Pons (tissue), 1 donor: Measurements from ENCODE around the gene SLC45A1.

ENCODE experiments used
- DNase-seq: peaks from one replicate; pipeline ENCODE4 v3.0.0-alpha.2; 2016; ENCODE audit warnings: low spot score

Gene SLC45A1

GRCh38 chr1:8335246-8335645 is 17.3 kb downstream of the SLC45A1 start:
- no peak for DNase-seq

- no peak for DNase-seq
Measured at GRCh38 chr1:8337776-8338525, 20.0 kb downstream of the SLC45A1 start.

DNA sequence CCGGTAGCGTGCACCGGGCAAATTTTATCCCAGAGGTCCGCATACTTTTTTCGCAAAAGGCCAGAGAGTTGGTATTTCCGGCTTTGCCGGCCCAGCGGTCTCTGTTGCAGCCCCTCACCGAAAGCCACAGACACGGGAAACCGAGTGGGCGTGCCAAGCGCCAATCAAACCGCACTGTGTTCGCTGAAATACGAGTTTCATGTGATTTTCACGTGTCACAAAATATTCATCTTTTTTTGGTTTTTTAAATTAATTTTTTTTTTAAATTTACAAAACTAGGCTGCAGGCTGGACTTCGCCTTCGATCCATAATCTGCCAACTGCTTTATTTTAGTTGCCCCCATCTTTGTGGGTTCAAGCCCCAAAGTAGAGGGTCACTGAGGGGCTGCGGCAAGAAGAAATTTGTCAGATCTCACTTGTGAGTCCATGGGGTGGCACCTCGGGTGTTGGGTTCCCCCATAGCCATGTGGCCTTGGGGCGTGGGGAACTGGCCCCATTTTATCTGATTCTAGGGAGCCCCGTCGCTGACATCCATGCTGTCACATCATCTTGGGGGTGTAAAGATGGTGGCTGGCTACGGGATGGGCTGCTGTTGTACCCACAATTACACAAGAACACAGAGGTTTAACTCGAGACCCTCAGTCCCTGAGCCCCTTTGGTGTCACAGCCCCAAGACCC is 20.8 kb downstream of the SLC45A1 start:
- DNase-seq = no peak

DNA sequence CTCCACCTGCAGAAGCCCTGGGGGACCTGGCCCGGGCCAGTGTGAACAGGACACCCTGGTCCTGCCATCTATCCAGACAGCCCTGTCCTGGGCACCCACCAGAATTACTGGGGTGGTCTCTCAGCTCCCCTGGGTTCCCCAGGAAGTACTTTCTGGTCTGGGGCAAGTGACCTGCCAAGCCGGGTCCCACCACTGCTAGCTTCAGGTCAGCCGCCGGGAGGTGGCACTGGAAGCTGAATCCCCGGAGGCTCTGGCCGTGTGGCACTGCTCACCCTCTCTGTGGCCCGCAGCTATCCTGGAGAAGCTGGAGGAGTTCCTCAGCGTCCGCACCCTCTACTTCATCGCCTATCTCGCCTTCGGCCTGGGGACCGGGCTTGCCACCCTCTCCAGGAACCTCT is 21.3 kb downstream of the SLC45A1 start:
- no peak for DNase-seq

DNA sequence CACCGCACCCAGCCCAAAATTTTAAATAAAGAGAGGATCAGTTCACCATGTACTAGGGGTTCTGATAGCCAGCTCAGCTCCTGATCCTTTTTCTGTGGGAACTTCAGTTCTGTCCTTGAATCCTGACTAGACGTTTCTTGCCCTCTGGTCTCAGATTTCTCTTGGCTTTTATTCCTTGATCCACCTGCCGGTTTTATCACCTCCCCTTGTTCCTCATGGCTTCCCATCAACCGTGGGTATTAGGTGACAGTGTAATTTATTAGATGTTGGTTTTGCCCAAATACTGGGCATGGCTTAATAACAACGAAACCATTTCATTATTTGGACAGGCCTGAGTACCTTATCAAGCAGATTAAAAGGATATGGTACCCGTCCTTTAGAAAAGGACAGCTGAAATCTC is 22.5 kb downstream of the SLC45A1 start:
- DNase-seq = no peak

GRCh38 chr1:8342325-8342724 is 24.4 kb downstream of the SLC45A1 start:
- DNase-seq = no peak

- DNase-seq = no peak
Measured at GRCh38 chr1:8343044-8343443, 25.1 kb downstream of the SLC45A1 start.

DNA sequence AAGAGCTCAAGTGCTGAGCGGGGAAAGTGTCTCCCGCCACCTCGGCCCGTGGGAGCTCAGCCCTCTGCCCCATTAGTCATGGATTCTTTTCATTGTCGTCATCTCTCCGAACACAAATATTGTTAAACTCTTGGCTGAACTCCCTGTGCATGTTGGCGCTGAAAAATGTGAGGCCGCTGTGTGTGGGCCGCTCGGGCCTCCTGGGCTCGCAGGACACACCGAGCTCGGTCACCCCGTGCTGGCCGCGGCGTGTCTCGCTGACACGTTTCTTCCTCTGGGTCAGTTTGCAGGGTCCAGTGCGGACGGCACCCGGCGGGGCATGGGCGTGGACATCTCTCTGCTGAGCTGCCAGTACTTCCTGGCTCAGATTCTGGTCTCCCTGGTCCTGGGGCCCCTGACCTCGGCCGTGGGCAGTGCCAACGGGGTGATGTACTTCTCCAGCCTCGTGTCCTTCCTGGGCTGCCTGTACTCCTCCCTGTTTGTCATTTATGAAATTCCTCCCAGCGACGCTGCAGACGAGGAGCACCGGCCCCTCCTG is 25.6 kb downstream of the SLC45A1 start:
- DNase-seq = no peak

DNA sequence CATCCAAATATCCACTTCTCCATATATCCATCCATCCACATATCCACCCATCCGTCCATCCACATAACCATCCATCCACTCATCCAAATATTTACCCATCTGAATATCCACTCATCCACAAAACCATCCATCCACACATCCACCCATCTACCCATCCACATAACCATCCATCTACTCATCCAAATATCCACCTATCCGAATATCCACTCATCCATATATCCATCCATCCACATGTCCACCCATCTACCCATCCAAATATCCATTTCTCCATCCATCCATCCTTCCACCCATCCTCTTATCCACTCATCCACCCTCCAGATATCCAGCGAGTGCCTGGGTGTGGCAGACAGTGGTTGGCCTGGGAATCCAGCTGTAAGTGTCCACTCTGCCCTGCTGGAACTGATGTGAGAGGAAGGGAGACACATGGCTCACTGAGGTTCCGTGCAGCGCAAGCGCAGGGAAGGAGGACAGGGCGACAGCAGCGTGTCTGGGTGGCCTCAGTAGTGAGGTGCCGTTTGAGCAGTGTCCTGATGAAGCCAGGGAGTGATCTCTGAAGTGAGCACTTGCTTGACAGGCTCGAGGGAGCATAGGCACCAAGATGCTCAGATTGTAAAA is 27.1 kb downstream of the SLC45A1 start:
- no peak for DNase-seq

DNA sequence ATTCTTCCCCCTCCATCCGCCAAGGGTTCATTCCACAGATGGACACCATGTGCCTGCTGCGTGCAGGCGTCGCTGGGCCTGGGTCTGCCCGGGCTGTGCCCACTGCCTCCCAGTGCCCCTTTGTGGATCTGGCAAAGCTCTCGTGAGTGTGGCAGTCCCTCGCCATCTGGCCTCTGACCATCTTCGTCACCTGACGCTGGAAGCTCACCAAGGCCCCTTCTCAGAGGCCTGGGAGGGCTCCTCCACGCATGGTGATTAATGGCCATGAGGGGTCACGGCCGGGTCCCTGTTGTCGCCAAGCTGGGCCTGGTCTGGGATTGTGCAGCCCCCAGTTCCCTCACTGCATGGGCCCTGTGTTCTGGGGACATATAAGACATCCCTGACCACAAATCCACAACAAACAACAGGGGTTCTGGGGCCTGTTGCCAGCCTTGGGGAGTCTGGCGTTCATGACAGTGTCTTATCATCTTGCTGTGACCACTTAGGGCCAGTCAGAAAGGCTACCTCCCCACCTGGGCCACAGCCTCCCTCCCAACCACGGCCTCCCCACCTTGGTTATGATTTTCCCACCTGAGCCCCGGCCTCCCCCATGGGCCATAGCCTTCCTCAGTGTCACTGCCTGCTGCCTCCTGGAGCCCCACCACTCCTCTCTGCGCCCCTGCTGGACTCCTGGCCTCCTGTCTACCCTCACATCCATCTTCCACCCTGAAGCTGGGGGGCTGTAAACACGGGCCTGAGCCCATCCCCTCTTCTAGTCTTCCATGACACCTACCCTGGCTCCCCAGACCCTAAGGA is 27.9 kb downstream of the SLC45A1 start:
- DNase-seq = no peak

GRCh38 chr1:8347635-8348034 is 29.7 kb downstream of the SLC45A1 start:
- no peak for DNase-seq

- no peak for DNase-seq
Measured at GRCh38 chr1:8348047-8348776, 30.3 kb downstream of the SLC45A1 start.

DNA sequence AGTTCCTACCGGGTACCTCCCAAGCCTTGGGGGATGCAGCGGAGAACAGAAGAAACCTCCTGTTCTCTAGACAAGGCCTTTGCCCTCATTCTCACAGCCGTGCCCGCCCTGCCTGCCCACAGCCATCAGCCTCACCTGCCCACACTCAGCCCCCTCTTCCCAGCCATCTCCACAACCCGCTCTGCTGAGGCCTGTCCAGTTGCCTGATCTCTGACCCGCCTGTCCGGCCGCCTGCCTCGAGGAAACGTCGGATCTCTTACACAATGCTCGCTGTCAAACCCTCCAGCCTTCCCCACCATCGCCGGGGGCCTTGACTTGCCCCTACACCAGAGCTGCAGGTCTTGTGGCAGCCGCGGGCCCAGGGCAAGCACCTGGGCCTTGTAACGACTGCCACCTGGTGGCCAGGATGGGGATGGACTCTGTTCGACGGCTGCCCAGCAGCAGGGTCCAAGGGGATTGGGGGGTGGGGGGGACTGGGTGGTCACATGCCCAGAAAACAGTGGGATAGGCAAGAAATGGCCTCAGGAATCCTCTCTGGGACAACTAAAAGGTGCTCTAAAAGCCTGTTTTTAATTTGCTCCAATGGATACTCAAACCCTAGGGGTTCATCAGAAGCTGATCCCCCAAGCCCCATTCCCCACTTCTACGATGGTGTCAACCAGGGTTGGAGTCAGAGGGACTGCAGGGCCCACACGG is 31.0 kb downstream of the SLC45A1 start:
- DNase-seq = no peak

- DNase-seq = no peak
Measured at GRCh38 chr1:8349473-8349865, 31.6 kb downstream of the SLC45A1 start.

- no peak for DNase-seq
Measured at GRCh38 chr1:8349961-8350360, 32.0 kb downstream of the SLC45A1 start.

GRCh38 chr1:8350914-8351684 is 33.2 kb downstream of the SLC45A1 start:
- DNase-seq = no peak

DNA sequence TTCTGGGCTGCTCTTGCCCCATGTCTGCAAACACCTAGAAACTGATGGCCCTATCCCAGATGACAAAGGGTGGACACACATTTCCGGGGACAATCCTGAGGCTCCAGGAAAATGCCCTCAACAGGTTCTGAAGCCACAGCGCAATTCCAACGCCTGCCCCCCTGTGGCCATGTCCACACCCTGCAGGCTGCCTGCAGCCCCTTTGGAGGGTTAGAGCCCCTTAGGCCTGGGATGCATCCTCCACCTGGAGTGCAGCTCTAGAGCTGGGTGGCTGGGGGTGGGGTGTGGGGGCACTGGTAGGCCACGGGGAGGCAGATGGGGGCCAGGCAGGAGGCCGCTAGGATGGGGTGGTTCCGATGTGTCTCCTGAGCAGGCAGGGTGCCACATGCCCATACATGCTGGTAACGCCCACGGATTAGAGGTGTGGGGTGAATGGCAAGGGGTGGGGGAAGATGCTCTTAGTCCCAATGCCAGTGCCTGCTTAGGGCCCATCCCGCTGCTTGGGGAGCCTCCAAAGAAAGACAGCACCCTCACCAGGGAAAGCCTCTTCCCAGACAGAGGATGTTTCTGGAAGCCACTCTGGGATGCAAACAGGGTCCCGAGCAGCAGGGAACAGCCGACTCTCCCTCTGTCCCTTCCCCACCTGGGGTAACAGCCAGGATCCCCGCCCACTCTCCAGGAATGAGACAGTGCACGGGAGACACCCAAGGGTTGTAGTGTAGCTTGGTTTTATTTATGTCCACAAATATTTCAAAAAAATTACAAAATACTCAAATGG is 34.0 kb downstream of the SLC45A1 start:
- DNase-seq = no peak

DNA sequence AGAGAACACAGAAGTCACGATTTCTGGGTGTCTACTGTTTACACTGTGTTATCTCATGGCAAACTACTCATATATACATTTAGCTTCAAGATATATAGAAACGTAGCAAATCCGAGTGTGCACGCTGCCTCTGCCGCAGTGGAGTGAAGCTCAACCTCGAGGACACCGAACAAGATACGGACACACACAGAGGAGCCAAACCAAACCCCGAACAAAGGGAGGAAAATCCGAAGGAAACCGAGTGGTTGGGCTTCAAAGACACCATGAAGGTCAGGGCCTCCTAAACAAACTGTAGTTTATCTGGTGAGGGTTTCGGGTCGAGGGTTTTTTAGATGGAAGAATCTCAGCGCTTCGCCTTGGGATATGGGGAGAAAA is 34.5 kb downstream of the SLC45A1 start:
- no peak for DNase-seq
